Measurements from ENCODE around the gene MLC1.

The MLC1 gene

DNA sequence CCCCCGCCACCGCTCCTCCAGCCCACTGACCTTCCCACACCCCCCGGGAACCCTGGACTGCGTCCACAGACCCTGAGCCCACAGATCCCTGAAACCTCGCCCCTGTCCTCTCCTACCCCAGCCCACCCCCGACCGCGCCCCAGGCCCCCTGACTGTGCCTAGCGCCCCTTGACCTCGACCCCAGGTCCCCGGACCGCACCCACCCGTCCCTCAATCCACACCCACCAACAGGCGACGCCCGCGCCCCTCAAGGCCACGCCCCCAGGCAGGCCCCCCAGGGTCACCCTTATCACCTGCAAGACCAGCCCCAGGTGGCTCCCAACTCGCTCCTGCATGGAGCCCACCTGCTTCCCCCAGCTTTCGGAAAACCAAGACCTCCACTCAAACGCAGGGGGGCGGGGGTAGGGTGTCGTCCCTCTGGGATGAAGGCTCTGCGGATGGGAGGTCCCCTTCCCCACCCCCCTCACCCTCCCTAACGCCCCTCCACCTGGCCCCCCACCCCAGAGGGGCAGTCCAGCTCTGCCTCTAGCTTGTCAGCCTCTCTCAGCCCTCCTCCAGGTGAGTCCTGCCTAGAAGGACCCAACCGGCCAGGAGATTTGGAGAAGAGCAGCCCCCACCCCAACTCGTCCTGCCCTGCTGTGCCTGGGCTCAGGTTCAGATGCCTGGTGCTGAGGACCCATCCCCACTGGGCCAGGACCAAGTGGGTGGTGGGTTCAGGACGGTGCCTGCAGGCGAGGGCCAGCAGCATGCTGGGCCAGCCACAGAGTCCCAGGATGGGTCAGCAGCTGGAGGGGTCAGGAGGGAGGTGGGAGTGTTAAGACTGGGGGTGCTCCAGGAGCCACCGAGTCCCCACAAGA is 69.5 kb downstream of the MLC1 start:
- DNase-seq (ENCODE audit: low read depth): no peak

GRCh38 chr22:50014655-50015401 is 70.4 kb downstream of the MLC1 start:
- no peak for DNase-seq (ENCODE audit: low read depth)

GRCh38 chr22:50014053-50014501 is 71.1 kb downstream of the MLC1 start:
- DNase-seq (ENCODE audit: low read depth): no peak

DNA sequence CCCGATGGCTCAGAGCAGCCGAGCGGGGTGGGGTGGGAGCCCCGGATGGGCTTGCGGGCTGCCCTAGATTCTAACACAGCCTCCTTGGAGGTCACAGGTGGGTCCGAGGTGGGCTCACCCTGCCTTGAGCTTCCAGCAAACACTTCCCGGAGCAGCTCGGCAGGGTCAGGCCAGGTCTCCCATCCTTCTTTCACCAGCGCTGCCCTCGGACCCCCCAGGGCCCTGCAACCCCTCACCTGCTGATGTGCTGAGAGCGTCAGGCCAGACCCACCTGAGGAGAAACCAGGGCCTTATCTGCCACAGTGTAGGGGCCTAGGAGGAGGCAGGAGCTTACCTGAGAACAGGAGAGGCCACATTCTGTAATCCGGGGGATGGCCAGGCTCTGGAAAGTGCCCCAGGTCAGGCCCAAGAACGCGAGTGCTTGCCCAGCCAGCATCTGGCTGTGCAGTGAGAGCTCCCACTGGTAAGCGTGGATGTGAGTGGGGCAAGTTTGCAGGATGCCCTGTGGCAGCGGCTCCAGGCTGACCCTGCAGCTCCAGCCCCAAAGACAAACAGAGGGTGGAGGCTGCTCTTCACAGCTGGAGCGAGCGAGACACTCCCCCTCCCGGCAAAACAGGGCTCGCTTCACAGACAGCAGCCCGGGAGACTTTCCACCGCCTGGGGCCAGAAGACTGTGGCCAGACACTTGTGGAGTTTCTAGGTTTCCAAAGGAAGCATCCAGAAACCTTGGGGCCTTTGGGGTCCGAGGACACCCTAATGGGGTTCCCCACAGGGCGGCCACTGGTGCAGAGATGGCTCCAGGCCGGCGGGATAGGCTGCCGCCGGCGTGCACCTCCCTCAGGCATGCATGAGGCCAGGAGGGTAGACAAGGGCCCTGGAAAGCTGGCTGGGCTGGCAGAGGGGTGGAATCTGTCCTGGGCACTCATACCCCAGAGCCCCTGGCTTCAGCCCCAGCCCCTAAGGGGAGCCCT is 72.7 kb downstream of the MLC1 start, which contains the start of gene IL17REL:
IL17REL (minus strand) TSS at position 555 of the 971 bp plus-strand sequence; CDS start at position 436, 119 bp downstream.
- DNase-seq (ENCODE audit: low read depth): no peak

DNA sequence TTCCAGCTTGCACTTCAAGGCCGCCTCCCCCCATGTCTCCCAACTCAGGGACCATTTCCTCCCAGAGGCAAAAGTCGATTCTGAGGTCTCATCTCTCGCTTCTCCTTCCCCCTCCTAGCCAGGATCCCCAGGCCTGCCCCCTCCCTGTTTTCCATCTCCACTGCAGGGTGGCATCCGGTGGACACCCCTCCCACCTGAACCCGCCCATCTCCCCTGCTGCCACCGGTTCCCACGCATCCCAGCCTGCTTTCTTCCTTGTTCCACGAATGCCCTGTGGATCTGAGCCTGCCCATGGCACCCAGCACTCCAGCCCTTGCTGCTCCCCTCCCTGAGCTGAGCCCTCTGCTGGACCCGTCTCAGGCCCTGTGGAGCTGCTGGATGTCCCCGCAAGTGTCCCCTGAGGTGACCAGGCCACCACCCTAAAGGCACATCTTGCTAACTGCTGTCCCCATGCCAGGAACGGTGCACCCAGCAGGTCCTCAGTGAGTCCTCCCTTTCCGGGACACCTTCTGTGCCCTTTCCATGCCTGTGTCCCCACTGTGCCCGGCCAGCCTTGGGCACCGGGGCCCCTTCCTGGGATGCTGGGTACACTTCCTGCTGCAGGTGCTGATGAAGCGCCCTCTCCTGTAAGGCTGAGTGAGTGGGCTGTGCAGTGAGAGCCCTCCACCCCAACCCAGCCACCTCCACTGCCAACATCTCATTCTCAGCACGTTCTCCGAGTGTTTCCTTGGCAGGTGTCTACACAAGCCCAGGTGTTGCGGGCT is 73.6 kb downstream of the MLC1 start:
- no peak for DNase-seq (ENCODE audit: low read depth)

DNA sequence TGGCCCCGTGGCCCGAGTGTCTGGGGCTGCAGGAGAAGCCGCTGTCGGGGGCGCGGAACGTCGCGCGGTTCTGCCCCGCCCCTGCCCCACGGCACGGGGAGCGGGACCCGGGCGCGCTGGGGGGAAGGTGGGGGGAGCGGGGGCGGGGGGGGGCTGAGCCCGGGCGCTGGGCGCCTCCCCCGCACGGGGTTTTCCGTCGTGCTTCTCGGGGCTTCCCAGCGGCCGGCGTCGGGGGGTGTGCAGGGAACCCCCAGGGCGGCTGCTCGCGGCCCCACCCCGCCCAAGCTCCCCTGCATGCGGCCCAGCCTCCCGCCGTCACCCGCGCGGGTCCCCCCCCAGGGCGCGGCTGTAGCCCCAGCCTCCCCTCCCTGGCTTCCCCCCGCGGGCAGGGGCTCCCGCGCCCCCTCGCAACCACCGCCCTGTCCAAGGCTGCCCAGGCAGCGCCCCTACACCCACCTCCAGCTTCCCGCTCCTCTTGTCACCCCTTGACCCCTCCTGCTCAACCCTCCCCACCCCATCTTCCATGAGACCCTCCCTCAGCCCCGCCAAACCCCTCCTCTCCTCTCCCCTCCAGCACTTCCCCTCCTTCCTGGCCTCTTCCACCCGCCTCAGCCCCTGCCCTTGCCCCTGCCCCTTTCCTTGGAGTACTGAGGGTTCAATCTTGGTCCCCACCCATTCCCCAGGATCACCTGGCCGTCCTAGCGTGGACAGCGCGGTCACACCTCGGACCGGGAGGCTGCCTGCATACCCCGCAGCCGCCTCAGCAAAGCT is 74.4 kb downstream of the MLC1 start:
- peak; percentile 54 for DNase-seq (ENCODE audit: low read depth)

GRCh38 chr22:50009765-50010675 is 75.2 kb downstream of the MLC1 start:
- DNase-seq (ENCODE audit: low read depth): no peak

All from stimulated activated CD8-positive, alpha-beta memory T cell treated with anti-CD3 and anti-CD28 coated beads, Interleukin-4, amount 100 ng/mL, for 24 hours (primary cell).